ENCODE results near the gene DENND5A.
"Not testable (repeated sequence)": the region's sequence is repeated elsewhere in the genome, so short reads cannot be mapped to it uniquely, and the experiment has no call there.

DENND5A gene

GRCh38 chr11:9210224-9210921 is 54.8 kb downstream of the DENND5A start:
- no peak for DNase-seq

- DNase-seq = not testable (repeated sequence)
Measured at GRCh38 chr11:9209604-9210003, 55.5 kb downstream of the DENND5A start.

DNA sequence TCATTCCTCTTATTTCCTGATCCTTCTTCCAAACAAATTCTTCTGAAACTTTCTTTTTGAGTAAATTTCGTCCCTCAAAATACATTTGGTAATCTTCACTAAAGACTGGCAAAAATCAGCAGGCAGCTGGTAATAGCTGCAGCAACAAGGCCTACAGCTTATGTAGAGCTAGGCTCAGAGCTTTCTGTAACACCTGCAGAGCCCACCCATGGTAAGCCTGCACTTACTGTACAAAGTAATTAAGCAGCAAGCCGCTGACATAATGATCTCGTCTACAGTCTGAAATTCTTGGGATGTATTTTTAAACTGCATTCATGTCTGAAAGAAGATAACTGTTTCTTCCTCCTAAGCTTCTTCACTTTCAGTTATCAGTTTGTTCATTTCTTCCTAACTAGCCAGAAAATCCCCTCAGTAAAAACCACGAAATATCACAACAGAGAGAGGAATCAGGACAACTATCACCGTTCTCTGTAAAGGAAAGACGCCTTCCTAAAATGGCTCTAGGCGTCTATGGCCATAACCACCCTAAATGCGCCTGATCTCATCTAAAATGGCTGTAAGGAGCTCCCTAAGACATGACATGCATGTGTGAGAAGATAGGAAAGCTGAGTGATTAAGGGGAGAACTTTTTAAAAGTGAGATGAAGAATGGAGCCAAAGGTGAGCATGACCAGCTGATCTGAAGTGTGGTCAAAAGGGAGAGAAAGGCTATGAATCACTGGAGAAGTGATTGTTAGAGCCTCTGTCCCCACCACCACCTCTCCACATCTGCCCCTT is 56.2 kb downstream of the DENND5A start:
- no peak for DNase-seq

GRCh38 chr11:9207229-9207628 is 57.9 kb downstream of the DENND5A start:
- DNase-seq = no peak

- no peak for DNase-seq
Measured at GRCh38 chr11:9206496-9206895, 58.7 kb downstream of the DENND5A start.

DNA sequence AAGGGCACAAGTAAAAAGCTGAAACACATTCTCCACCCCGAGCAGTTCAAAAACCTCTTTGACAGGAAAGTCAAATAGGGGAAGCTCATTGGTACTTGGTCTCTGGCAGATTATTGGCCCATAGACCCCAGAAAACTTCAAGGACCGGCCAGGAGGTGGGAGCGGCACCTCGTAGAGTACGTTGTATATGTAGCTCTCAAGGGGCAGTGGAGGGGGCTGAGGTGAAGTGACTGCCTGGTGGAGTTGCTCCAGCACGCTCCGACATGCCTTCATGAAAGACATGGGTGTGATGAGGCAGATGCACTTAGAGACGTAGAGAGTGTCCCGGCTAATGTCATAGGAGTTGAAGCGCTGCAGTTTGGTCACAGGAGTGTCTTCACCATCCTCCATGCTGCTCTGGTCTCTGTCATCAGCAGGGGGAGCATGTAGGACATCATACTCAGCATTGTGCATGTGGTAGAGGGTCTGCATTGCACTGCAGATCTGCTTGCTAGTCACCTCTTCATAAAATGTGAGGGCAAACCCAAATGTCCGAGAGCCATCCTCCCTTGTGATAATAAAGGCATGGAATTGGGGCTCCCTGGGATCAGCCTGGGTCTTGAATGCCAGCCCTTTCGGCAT is 61.3 kb downstream of the DENND5A start:
- no peak for DNase-seq

GRCh38 chr11:9201372-9202162 is 63.6 kb downstream of the DENND5A start:
- DNase-seq = no peak

GRCh38 chr11:9200471-9200870 is 64.7 kb downstream of the DENND5A start:
- DNase-seq = no peak

DNA sequence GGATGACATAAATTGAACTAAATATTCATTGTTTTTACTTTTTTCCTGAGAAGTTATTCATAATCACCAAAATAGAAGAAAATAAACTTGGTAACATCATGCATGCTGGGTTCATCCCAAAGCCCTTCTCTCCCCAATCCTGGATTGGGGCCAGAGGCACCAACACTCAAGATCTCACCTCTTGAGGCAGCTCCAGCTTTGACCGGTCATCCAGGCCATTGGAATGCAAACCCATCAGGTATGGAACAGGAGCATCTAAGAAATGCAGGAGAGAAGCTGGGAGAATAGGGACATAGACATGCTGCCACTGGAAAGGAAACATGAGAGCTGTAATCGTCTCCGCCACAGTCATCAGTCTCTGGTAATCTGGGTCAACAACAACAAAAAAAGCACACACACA is 71.8 kb downstream of the DENND5A start:
- no peak for DNase-seq

- no peak for DNase-seq
Measured at GRCh38 chr11:9192561-9192960, 72.6 kb downstream of the DENND5A start.

DNA sequence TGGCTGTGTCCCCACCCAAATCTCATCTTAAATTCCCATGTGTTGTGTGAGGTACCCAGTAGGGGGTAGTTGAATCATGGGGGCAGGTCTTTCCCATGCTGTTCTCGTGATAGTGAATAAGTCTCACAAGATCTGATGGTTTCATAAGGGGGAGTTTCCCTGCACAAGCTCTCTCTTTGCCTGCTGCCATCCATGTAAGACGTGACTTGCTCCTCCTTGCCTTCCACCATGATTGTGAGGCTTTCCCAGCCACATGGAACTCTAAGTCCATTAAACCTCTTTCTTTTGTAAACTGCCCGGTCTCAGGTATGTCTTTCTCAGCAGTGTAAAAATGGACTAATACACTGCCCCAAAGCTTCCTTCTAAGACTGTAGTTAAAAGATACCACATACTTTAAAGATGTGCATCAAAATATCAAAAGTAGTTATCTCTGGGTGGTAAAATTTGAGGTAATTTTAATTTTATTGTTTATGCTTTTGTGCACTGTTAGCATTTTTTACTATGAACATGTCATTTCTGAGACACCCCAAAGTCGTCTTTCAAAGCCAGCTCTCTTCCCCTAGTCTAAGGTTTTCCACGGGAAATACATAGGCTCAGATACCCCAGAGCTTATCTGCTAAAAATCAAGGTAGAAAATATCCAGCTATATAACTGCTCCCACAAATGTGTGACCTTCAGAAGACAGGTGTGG is 74.7 kb downstream of the DENND5A start:
- not testable (repeated sequence) for DNase-seq

GRCh38 chr11:9188860-9189259 is 76.3 kb downstream of the DENND5A start:
- not testable (repeated sequence) for DNase-seq

DNA sequence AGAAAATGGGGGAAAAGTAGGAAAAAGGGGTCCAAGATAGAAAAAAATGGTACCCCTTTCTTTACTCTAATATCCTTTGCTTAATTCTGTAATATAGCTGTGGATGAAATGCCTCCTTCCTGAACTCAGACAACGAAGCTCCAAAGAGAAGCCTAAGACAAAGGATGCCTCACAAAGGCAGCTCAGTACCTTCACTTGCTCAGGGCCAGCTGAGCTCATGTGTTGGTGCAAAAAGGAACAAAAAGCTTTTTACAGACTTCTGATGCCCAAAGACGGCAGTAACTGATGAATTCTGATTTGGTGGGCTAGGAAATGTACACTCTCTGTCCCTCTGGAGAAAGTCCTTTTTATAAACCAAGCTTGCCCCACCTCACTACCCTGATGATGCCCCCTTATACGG is 77.5 kb downstream of the DENND5A start:
- no peak for DNase-seq

DNA sequence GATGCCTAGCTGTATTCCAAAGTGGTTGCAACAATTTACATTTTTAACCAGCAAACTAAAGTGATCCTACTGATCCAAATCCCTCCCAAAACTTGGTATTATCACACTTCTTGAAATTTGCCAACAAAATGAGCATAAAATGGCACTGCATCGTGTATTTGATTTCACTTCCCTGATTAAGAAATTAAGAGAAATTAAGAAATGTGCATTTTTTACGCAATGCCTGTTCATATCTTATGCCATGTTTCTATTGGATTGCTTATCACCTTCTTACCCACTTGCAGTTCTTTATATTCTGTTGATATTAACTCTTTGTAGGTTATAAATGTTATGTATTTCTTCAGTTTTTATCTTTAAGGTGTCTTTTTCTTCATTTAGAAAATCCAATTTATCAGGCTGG is 80.6 kb downstream of the DENND5A start:
- no peak for DNase-seq

DNA sequence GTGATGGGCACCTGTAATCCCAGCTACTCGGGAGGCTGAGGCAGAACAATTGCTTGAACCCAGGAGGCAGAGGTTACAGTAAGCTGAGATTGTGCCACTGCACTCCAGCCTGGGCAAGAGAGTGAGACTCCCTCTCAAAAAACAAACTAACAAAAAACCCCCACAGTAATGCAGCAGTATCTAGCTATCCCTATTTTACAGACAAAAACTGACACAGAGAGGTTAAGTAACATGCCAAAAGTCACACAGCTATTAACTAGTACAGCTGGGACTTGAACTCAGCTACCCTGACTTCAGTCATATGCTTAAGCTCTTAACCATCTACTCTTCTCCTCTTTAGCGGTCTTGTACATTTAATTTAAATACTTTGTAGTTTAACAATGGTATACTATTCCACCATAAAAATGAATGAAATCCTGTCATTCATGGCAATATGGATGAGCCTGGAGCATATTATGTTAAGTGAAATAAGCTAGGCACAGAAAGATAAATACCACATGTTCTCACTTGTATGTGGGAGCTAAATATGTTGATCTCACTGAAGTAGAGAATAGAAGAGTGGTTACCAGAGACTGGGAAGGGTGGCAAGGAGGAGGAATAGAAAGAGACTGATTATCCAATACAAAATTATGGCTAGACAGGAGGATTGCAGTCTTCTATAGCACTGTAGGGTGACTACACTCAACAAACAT is 82.8 kb downstream of the DENND5A start:
- DNase-seq = no peak

DNA sequence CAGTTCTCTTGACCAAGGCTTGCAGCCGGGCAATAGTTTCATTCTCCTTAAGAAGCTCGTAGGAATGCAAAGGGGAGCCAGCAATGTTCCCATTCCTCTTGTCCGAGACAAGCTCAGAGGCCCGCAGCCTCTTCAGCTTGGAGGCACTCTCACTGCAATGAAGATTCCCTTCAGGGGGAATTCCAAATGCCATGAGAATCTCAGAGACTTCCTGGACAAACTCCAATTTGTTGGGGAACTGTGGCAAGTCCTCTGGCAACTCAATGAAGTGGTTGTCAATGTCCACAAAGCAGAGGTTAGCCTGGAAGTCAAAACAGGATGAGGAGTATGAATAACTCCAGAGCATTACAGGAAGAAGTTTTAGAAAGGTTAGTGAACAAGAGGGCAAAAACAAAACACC is 84.4 kb downstream of the DENND5A start:
- no peak for DNase-seq

- no peak for DNase-seq
Measured at GRCh38 chr11:9179141-9179540, 86.0 kb downstream of the DENND5A start.

DNA sequence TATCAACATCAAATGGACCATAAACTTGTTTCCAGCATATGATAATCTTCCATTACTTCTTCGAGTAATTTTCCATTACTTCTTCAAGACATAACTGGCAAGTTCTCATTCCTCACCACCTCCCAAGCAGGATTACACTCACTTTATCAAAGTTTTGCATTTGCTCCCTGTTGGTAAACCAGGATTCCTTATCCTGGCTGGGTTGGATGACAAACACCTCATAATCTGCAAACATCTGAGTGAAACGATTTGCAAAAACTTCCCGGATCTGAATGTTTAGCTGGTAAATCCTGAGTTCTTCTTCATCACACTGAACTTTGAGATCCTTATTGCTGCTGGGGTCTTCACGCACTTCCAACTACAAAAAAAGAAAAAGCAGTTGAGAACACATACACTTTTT is 86.4 kb downstream of the DENND5A start:
- no peak for DNase-seq

DNA sequence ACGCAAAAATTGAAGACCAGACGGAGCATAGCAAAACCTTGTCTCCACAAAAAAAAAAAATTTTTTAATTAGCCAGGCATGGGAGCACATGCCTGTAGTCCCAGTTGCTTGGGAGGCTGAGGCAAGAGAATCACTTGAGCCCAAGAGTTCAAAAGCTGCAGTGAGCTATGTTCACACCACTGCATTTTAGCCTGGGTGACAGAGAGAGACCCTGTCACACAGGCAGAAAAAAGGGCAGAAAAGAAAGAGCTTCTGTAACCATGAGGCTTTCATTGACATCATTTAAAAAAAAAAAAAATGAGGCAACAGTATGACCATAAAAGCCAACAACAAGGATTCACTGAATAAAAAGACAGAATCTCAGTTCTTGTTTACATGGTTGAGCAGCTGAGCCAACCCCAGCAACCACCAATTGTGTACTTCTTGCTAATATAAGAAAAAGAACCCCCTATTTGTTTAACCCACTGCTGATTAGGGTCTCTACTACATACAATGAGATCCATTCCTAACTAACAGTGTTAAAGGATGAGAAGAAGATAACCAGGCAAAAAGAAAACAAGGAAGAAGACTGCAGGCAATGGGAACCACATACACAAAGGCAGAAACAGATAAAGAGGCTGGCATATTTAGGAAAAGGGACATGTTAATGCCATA is 87.6 kb downstream of the DENND5A start:
- no peak for DNase-seq

DNA sequence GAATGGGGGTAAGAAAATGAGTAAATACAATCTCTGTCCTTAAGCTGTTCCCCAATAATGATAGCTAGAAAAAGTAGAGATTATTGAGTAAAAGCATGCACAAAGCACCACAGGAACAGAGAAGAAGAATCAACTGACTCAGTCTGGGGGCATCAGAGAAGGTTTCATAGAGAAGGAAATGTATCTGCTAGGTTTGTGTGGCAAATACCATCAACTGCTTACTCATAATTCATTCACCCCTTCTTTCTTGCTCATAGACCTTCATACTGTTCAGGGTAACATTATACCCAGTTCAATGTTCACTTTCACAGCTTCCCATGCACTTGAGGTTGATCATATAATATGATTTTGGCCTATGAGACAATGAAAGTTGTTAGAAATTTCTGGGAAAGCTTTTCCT is 88.6 kb downstream of the DENND5A start:
- no peak for DNase-seq

- DNase-seq = no peak
Measured at GRCh38 chr11:9176136-9176535, 89.0 kb downstream of the DENND5A start.
